GM18951 (cell line): ENCODE data around the gene NEO1.

Source experiments
- POLR2A ChIP-seq: IDR thresholded peaks from 4 replicates; pipeline ENCODE4 v1.6.1; 2011; ENCODE audit warnings: mild to moderate bottlenecking; ENCODE audit not compliant: insufficient read length, insufficient read depth; ENCODE audit errors: extremely low read depth
- in situ Hi-C: fragments of 300-500 bp; cut with MboI; formaldehyde crosslinking; loops from one replicate; pipeline ENCODE4 v1.12.0; 2022; ENCODE audit warnings: low sequenced_read_pairs, mixed read lengths, inconsistent platforms; ENCODE audit not compliant: unreplicated experiment

Gene NEO1

GRCh38 chr15:73345658-73346057, 293.4 kb downstream of the NEO1 start:
- in situ Hi-C loops: no loop called here
- TF ChIP-seq POLR2A: no peak

- in situ Hi-C loops: no loop called here
These were observed 294.6 kb downstream of the NEO1 start for GRCh38 chr15:73346735-73347312.

GRCh38 chr15:73349191-73349590, 296.9 kb downstream of the NEO1 start:
- in situ Hi-C loops: no loop called here
- TF ChIP-seq POLR2A: no peak

More at GRCh38 chr15:73346735-73347312, 294.6 kb downstream of the NEO1 start:
- TF ChIP-seq POLR2A: no peak

GRCh38 chr15:73352082-73352481, 299.8 kb downstream of the NEO1 start:
- no peak for TF ChIP-seq POLR2A

GRCh38 chr15:73353734-73354133, 301.5 kb downstream of the NEO1 start:
- TF ChIP-seq POLR2A: no peak

More at GRCh38 chr15:73352082-73352481, 299.8 kb downstream of the NEO1 start:
- in situ Hi-C loops: no loop called here

GRCh38 chr15:73354241-73354640, 302.0 kb downstream of the NEO1 start:
- in situ Hi-C loops: no loop called here
- TF ChIP-seq POLR2A: no peak

More at GRCh38 chr15:73353734-73354133, 301.5 kb downstream of the NEO1 start:
- in situ Hi-C loops: no loop called here
